SIG-M5 (cell line): ENCODE results near the gene CDC20.

Experiments used
- DNase-seq: peaks from one replicate; lab custom pipeline; 2025; lab: John Stamatoyannopoulos, UW

CDC20 gene

GRCh38 chr1:43358746-43359693 is at the start of gene CDC20:
Gene CDC20, plus strand, starts transcription at chr1:43358981. Its CDS starts 235 bp downstream, at chr1:43359216.
- peak; percentile 82 for DNase-seq

GRCh38 chr1:43309405-43310025 is 49.3 kb upstream of the CDC20 start:
- no peak for DNase-seq

GRCh38 chr1:43311521-43311920 is 47.3 kb upstream of the CDC20 start:
- DNase-seq: no peak

- DNase-seq: no peak
Observed at GRCh38 chr1:43312212-43312623, 46.6 kb upstream of the CDC20 start.

- no peak for DNase-seq
Observed at GRCh38 chr1:43312663-43313515, 45.9 kb upstream of the CDC20 start.

GRCh38 chr1:43313771-43314170 is 45.0 kb upstream of the CDC20 start:
- DNase-seq: no peak

GRCh38 chr1:43314233-43314632 is 44.5 kb upstream of the CDC20 start:
- no peak for DNase-seq

GRCh38 chr1:43315481-43315880 is 43.3 kb upstream of the CDC20 start:
- no peak for DNase-seq

GRCh38 chr1:43315963-43316737 is 42.6 kb upstream of the CDC20 start:
- no peak for DNase-seq

GRCh38 chr1:43316738-43317520 is 41.9 kb upstream of the CDC20 start:
- no peak for DNase-seq

- DNase-seq: no peak
Observed at GRCh38 chr1:43317817-43318471, 40.8 kb upstream of the CDC20 start.

GRCh38 chr1:43318831-43319230 is 40.0 kb upstream of the CDC20 start:
- DNase-seq: no peak

- no peak for DNase-seq
Observed at GRCh38 chr1:43319288-43319687, 39.5 kb upstream of the CDC20 start.

- no peak for DNase-seq
Observed at GRCh38 chr1:43319766-43320165, 39.0 kb upstream of the CDC20 start.

- DNase-seq: no peak
Observed at GRCh38 chr1:43321331-43321891, 37.4 kb upstream of the CDC20 start.

GRCh38 chr1:43322506-43322905 is 36.3 kb upstream of the CDC20 start:
- DNase-seq: no peak

GRCh38 chr1:43324810-43325209 is 34.0 kb upstream of the CDC20 start:
- DNase-seq: no peak

- DNase-seq: no peak
Observed at GRCh38 chr1:43325381-43325780, 33.4 kb upstream of the CDC20 start.

GRCh38 chr1:43327549-43328292 is 31.1 kb upstream of the CDC20 start:
- no peak for DNase-seq
